ENCODE measurements around the gene GLT6D1.

Gene GLT6D1

DNA sequence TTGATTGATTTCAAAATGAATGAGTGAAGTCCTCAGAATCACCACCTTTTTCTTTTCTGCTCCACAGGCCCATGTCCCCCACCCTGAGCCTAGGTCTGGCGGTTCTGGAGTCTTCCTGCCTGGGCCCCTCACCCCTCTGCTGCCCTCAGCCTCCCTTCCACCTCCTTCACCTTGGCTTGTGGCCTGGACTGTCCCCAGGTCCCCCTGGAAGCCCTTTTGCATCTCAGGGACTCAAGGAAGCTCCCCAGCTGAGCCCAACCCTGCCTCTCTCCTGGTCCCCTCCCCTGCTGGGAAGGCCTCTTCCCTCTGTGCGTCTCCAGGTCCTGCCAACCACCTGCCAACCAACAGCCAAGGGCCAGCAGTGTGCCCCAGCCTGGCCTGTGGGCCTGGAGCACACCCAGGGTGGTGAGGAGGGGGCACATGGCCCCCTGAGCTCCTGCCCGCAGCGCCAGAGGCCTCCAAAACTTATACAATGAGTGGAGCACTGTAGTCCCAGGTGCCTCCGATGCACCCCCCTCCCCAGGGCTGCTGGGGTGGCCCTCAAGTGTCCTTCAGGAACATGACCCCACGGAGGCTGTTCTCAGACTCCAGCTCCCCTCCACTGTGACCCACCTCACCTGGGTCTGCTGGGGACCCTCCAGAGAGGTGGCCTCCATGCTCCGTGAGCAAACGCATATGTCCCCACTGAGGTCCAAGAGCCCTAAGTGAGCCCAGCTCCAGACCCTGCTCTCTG, 20.3 kb downstream of the GLT6D1 start:
- Histone ChIP-seq H3K27me3 (ENCODE audit: low read length) (no peaks in the 10 kb centered on the region), H3K4me2 (ENCODE audit: low read depth, low read length, poor library complexity, severe bottlenecking) (no peak overlapping the region), H3K9me3 (ENCODE audit: insufficient read depth, low read length) (no peaks in the 10 kb centered on the region), H3K27ac (ENCODE audit: low read depth, low read length) (no peak overlapping the region), H3K9me2 (replicated peaks; ENCODE audit: insufficient read depth, low read length) (no peaks in the 10 kb centered on the region), H3K4me3 (ENCODE audit: insufficient read depth, low read length, poor library complexity, severe bottlenecking) (no peak overlapping the region), H3F3A (ENCODE audit: insufficient read depth) (no peaks in the 10 kb centered on the region), H3K36me3 (ENCODE audit: low read length) (no peaks in the 10 kb centered on the region), H3K79me2 (ENCODE audit: insufficient read depth, low read length) (no peaks in the 10 kb centered on the region), H3K9ac (ENCODE audit: low read length) (no peak overlapping the region), H2AFZ (ENCODE audit: low read depth, low read length, severe bottlenecking) (no peak overlapping the region), H4K20me1 (ENCODE audit: low read depth, low read length) (no peaks in the 10 kb centered on the region)
- TF ChIP-seq EZH2phosphoT487 (conservative IDR thresholded peaks at IDR 0.05; ENCODE audit: low read length) (no peak), CTCF (IDR thresholded peaks at IDR 0.05; ENCODE audit: insufficient read depth, low read length, poor library complexity, severe bottlenecking) (no peak)

DNA sequence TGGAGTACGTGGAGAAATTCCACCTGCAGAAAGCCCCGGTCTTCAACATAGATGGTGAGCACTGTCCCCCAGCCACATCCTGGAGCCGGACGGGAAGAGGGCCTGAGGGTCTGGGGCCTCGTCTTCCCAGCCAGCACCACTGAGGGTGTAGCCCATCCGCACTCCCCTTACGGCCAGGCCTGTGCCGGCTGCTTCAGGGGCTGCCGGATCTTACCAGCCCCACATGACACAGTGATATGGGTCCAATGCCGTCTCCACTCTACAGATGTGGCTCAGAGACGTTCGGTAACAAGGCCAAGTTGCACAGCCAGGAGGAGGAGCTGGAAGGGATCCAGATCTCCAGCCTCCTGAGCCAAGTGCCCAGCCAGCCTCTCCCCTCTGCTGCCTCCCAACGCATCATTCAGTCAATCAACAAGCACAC, 21.3 kb downstream of the GLT6D1 start:
- Histone ChIP-seq H3K79me2 (ENCODE audit: insufficient read depth, low read length) (no peaks in the 10 kb centered on the region), H3K9ac (ENCODE audit: low read length) (no peak overlapping the region), H3F3A (ENCODE audit: insufficient read depth) (no peaks in the 10 kb centered on the region), H3K27me3 (ENCODE audit: low read length) (no peaks in the 10 kb centered on the region), H4K20me1 (ENCODE audit: low read depth, low read length) (no peaks in the 10 kb centered on the region), H3K4me2 (ENCODE audit: low read depth, low read length, poor library complexity, severe bottlenecking) (no peak overlapping the region), H3K4me3 (ENCODE audit: insufficient read depth, low read length, poor library complexity, severe bottlenecking) (no peak overlapping the region), H3K36me3 (ENCODE audit: low read length) (no peaks in the 10 kb centered on the region), H2AFZ (ENCODE audit: low read depth, low read length, severe bottlenecking) (no peak overlapping the region), H3K27ac (ENCODE audit: low read depth, low read length) (no peak overlapping the region), H3K9me3 (ENCODE audit: insufficient read depth, low read length) (no peaks in the 10 kb centered on the region), H3K9me2 (replicated peaks; ENCODE audit: insufficient read depth, low read length) (no peaks in the 10 kb centered on the region)
- TF ChIP-seq CTCF (IDR thresholded peaks at IDR 0.05; ENCODE audit: insufficient read depth, low read length, poor library complexity, severe bottlenecking) (no peak), EZH2phosphoT487 (conservative IDR thresholded peaks at IDR 0.05; ENCODE audit: low read length) (no peak)

- H3K27ac ChIP-seq (ENCODE audit: low read depth, low read length) = no peak overlapping the region
- no peaks in the 10 kb centered on the region for H4K20me1 ChIP-seq (ENCODE audit: low read depth, low read length)
- H3K4me2 ChIP-seq (ENCODE audit: low read depth, low read length, poor library complexity, severe bottlenecking) = no peak overlapping the region
- no peak overlapping the region for H3K4me3 ChIP-seq (ENCODE audit: insufficient read depth, low read length, poor library complexity, severe bottlenecking)
- TF ChIP-seq EZH2phosphoT487 (conservative IDR thresholded peaks at IDR 0.05; ENCODE audit: low read length) (no peak), CTCF (IDR thresholded peaks at IDR 0.05; ENCODE audit: insufficient read depth, low read length, poor library complexity, severe bottlenecking) (no peak)
- no peak overlapping the region for H3K9ac ChIP-seq (ENCODE audit: low read length)
- no peaks in the 10 kb centered on the region for H3K36me3 ChIP-seq (ENCODE audit: low read length)
- no peaks in the 10 kb centered on the region for H3K27me3 ChIP-seq (ENCODE audit: low read length)
- no peak overlapping the region for H2AFZ ChIP-seq (ENCODE audit: low read depth, low read length, severe bottlenecking)
- no peaks in the 10 kb centered on the region for H3K79me2 ChIP-seq (ENCODE audit: insufficient read depth, low read length)
- H3K9me3 ChIP-seq (ENCODE audit: insufficient read depth, low read length) = no peaks in the 10 kb centered on the region
- no peaks in the 10 kb centered on the region for H3F3A ChIP-seq (ENCODE audit: insufficient read depth)
- no peaks in the 10 kb centered on the region for H3K9me2 ChIP-seq (replicated peaks; ENCODE audit: insufficient read depth, low read length)
Observed at GRCh38 chr9:135617538-135617900, 21.8 kb downstream of the GLT6D1 start.

Data from SU-DHL-6 (cell line).